ENCODE measurements around the gene HNF4A. TPM values are rescaled to one million over a fixed set of nuclear protein-coding genes. Genes with fewer than 3 reads are reported as not detected.

The HNF4A gene
- total and polyA plus RNA-seq, 2 of the 13 experiments (the other 11 are each of a cell fraction or from before 2014, with no cell fraction given), result 80.9 to 169 TPM

GRCh38 chr20:44370639-44371218 is 15.2 kb downstream of the HNF4A start (continued):
- TF ChIP-seq, protein P1, sequence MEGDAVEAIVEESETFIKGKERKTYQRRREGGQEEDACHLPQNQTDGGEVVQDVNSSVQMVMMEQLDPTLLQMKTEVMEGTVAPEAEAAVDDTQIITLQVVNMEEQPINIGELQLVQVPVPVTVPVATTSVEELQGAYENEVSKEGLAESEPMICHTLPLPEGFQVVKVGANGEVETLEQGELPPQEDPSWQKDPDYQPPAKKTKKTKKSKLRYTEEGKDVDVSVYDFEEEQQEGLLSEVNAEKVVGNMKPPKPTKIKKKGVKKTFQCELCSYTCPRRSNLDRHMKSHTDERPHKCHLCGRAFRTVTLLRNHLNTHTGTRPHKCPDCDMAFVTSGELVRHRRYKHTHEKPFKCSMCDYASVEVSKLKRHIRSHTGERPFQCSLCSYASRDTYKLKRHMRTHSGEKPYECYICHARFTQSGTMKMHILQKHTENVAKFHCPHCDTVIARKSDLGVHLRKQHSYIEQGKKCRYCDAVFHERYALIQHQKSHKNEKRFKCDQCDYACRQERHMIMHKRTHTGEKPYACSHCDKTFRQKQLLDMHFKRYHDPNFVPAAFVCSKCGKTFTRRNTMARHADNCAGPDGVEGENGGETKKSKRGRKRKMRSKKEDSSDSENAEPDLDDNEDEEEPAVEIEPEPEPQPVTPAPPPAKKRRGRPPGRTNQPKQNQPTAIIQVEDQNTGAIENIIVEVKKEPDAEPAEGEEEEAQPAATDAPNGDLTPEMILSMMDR (CRISPR knock-in tag; IDR thresholded peaks at IDR 0.05), result peak; percentile 61
- TF ChIP-seq GZF1 (CRISPR knock-in tag; IDR thresholded peaks at IDR 0.05) (no peak), FOSL2 (CRISPR knock-in tag; IDR thresholded peaks at IDR 0.05) (peak; percentile 96), MYC (CRISPR knock-in tag; IDR thresholded peaks at IDR 0.05; ENCODE audit: borderline replicate concordance) (peak; percentile 71; the same call in 1 of the 2 replicates), ZNF333 (CRISPR knock-in tag; IDR thresholded peaks at IDR 0.05; ENCODE audit: borderline replicate concordance) (0 out of 2 replicates have a peak, but pooled peaks have one; percentile 83), GFI1 (CRISPR knock-in tag; IDR thresholded peaks at IDR 0.05; ENCODE audit: borderline replicate concordance) (peak; percentile 78; the same call in 1 of the 2 replicates), IKZF4 (CRISPR knock-in tag; IDR thresholded peaks at IDR 0.05; ENCODE audit: borderline replicate concordance, low read depth, not compliant biosample characterization) (peak; percentile 55), BATF2 (CRISPR knock-in tag; IDR thresholded peaks at IDR 0.05) (no peak), ZBTB40 (IDR thresholded peaks at IDR 0.05) (no peak), ZBTB40 (CRISPR knock-in tag; IDR thresholded peaks at IDR 0.05) (no peak), ZNF235 (CRISPR knock-in tag; IDR thresholded peaks at IDR 0.05; ENCODE audit: borderline replicate concordance) (no peak), ZNF709 (CRISPR knock-in tag; IDR thresholded peaks at IDR 0.05) (peak; percentile 17; the same call in 1 of the 2 replicates), GTF3A (CRISPR knock-in tag; conservative IDR thresholded peaks at IDR 0.05) (no peak)
- TF ChIP-seq, protein P2, sequence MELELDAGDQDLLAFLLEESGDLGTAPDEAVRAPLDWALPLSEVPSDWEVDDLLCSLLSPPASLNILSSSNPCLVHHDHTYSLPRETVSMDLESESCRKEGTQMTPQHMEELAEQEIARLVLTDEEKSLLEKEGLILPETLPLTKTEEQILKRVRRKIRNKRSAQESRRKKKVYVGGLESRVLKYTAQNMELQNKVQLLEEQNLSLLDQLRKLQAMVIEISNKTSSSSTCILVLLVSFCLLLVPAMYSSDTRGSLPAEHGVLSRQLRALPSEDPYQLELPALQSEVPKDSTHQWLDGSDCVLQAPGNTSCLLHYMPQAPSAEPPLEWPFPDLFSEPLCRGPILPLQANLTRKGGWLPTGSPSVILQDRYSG (CRISPR knock-in tag; IDR thresholded peaks at IDR 0.05), result no peak
